Suprapubic skin (tissue), 4 donors: ENCODE data around the gene LAMB4. TPM values are rescaled to one million over a fixed set of nuclear protein-coding genes. Genes with fewer than 3 reads are reported as not detected.
A peak's percentile ranks its signal among the peaks of the same experiment; 100 is the strongest.

Experiments used
- DNase-seq, 2 donors: peaks; one replicate each; pipeline ENCODE4 v3.0.0-alpha.2; 2019; ENCODE audit warnings: low spot score in 2 of 2
- H3K27ac ChIP-seq: fragments of 200-600 bp; sonication (generic); one replicate; pipeline ENCODE4 v1.5.1; 2019
- H3K27me3 ChIP-seq: fragments of 200-600 bp; sonication (generic); one replicate; pipeline ENCODE4 v1.5.1; 2019
- H3K36me3 ChIP-seq: fragments of 200-600 bp; sonication (generic); one replicate; pipeline ENCODE4 v1.5.1; 2019
- H3K4me1 ChIP-seq: fragments of 200-600 bp; sonication (generic); one replicate; pipeline ENCODE4 v1.5.1; 2019
- H3K4me3 ChIP-seq: fragments of 200-600 bp; sonication (generic); one replicate; pipeline ENCODE4 v1.5.1; 2019; ENCODE audit warnings: mild to moderate bottlenecking
- H3K9me3 ChIP-seq: fragments of 200-600 bp; sonication (generic); one replicate; pipeline ENCODE4 v1.5.1; 2019
- EP300 ChIP-seq: sonication (generic); formaldehyde crosslinking; IDR thresholded peaks from one replicate; pipeline ENCODE4 v1.6.1; 2017; ENCODE audit warnings: antibody characterized with exemption
- POLR2A ChIP-seq, 2 donors: fragments of 450-650 bp; IDR thresholded peaks; one replicate each; pipeline ENCODE4 v1.6.1; 2017; ENCODE audit warnings: antibody characterized with exemption in 2 of 2, mild to moderate bottlenecking in 2 of 2, moderate library complexity in 2 of 2
- POLR2AphosphoS5 ChIP-seq, 3 donors: sonication (generic); formaldehyde crosslinking; IDR thresholded peaks; one replicate each; pipeline ENCODE4 v1.6.1; 2017; ENCODE audit warnings: antibody characterized with exemption in 3 of 3
- WGBS: methylation state at CpG from one replicate; pipeline ENCODE4 v1.1.5; 2018; 5-methylcytosine and 5-hydroxymethylcytosine counted together
- total RNA-seq, 4 donors: library from RNA; depleted of rRNA; stranded (reverse); fragments of >200 nt; gene quantifications; one replicate each; pipeline ENCODE4 v1.1.0, GENCODE V29; 2016
- TF ChIP-seq, protein P1 (sequence below), 2 donors: fragments of 200-600 bp in 1 of 2; fragments of 450-650 bp in 1 of 2; sonication (generic) in 1 of 2; IDR thresholded peaks; one replicate each; pipeline ENCODE4 v1.5.1; 2016 to 2019; ENCODE audit warnings: antibody characterized with exemption in 2 of 2, mild to moderate bottlenecking in 1 of 2, moderate library complexity in 1 of 2

The LAMB4 gene, protein sequence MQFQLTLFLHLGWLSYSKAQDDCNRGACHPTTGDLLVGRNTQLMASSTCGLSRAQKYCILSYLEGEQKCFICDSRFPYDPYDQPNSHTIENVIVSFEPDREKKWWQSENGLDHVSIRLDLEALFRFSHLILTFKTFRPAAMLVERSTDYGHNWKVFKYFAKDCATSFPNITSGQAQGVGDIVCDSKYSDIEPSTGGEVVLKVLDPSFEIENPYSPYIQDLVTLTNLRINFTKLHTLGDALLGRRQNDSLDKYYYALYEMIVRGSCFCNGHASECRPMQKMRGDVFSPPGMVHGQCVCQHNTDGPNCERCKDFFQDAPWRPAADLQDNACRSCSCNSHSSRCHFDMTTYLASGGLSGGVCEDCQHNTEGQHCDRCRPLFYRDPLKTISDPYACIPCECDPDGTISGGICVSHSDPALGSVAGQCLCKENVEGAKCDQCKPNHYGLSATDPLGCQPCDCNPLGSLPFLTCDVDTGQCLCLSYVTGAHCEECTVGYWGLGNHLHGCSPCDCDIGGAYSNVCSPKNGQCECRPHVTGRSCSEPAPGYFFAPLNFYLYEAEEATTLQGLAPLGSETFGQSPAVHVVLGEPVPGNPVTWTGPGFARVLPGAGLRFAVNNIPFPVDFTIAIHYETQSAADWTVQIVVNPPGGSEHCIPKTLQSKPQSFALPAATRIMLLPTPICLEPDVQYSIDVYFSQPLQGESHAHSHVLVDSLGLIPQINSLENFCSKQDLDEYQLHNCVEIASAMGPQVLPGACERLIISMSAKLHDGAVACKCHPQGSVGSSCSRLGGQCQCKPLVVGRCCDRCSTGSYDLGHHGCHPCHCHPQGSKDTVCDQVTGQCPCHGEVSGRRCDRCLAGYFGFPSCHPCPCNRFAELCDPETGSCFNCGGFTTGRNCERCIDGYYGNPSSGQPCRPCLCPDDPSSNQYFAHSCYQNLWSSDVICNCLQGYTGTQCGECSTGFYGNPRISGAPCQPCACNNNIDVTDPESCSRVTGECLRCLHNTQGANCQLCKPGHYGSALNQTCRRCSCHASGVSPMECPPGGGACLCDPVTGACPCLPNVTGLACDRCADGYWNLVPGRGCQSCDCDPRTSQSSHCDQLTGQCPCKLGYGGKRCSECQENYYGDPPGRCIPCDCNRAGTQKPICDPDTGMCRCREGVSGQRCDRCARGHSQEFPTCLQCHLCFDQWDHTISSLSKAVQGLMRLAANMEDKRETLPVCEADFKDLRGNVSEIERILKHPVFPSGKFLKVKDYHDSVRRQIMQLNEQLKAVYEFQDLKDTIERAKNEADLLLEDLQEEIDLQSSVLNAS (N-terminal part only)
- 100 to 1,000 TPM; 212 to 642 (median 282) TPM for total RNA-seq

DNA sequence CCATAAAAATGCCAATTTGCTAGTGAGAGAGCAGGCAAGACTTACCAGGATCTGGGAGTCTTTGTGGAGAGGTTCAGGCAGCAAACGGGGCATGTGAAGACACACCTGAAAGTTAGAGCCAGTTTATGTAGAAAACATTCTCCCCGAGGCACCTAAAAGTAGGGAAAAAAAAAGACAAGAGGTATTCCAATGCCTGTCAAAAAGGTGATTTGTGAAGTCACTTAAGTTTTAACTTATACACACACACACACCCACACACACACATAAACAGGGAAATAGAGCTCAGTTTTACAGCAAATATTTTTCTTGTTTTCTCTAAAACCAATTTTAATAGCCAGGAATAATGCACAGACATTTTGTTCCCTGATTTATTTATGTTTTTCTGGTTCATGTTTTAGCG lies at the start of gene LAMB4:
LAMB4 (minus strand) TSS at position 101 of the 400 bp plus-strand sequence. CDS start 7,197 bp downstream, outside the sequence.
- no peaks in the 10 kb centered on the region for H3K9me3 ChIP-seq
- no peaks in the 10 kb centered on the region for H3K36me3 ChIP-seq
- peak within 1 kb of the TSS; percentile 32 for H3K4me3 ChIP-seq
- H3K27me3 ChIP-seq: no peaks in the 10 kb centered on the region
- TF ChIP-seq, protein P1, sequence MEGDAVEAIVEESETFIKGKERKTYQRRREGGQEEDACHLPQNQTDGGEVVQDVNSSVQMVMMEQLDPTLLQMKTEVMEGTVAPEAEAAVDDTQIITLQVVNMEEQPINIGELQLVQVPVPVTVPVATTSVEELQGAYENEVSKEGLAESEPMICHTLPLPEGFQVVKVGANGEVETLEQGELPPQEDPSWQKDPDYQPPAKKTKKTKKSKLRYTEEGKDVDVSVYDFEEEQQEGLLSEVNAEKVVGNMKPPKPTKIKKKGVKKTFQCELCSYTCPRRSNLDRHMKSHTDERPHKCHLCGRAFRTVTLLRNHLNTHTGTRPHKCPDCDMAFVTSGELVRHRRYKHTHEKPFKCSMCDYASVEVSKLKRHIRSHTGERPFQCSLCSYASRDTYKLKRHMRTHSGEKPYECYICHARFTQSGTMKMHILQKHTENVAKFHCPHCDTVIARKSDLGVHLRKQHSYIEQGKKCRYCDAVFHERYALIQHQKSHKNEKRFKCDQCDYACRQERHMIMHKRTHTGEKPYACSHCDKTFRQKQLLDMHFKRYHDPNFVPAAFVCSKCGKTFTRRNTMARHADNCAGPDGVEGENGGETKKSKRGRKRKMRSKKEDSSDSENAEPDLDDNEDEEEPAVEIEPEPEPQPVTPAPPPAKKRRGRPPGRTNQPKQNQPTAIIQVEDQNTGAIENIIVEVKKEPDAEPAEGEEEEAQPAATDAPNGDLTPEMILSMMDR (IDR thresholded peaks at IDR 0.05): no peak
- no peak for TF ChIP-seq EP300
- no peak for TF ChIP-seq POLR2A (IDR thresholded peaks at IDR 0.05)
- DNase-seq: no peak
- WGBS: 64% methylated on average over 3 of the region's 3 CpGs
- peaks cover 3% of the 10 kb centered on the region for H3K4me1 ChIP-seq
- H3K27ac ChIP-seq: peak within 1 kb of the TSS; percentile 66

DNA sequence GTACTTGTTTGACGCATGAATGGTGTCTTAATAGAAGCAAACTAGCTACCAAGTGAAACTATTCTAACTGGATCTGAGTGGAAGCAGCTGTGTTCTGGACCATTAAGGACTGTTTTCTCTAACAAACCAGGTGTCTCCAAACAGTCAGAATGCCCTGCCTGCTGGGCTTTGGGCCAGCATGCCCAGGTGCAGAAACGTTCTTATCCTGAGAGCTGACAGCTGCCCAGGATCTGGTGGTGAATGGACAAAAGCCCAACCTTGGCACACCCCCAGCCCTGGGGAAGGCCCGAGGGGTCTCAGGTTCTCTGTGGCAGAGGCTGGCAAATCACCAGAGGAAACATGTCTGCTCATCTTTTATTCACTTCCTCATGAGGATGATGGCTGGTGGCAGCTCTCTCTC lies 48.2 kb upstream of the LAMB4 start:
- Histone ChIP-seq H3K4me1 (no peaks in the 10 kb centered on the region), H3K4me3 (no peak overlapping the region), H3K27ac (no peak overlapping the region), H3K27me3 (no peaks in the 10 kb centered on the region), H3K9me3 (no peaks in the 10 kb centered on the region), H3K36me3 (no peaks in the 10 kb centered on the region)
- 40% methylated on average over 3 of the region's 3 CpGs for WGBS
- TF ChIP-seq EP300: no peak
- no peak for TF ChIP-seq POLR2A (IDR thresholded peaks at IDR 0.05)
- TF ChIP-seq POLR2AphosphoS5 (IDR thresholded peaks at IDR 0.05): no peak
- TF ChIP-seq, protein P1 (IDR thresholded peaks at IDR 0.05): no peak
- DNase-seq: no peak

DNA sequence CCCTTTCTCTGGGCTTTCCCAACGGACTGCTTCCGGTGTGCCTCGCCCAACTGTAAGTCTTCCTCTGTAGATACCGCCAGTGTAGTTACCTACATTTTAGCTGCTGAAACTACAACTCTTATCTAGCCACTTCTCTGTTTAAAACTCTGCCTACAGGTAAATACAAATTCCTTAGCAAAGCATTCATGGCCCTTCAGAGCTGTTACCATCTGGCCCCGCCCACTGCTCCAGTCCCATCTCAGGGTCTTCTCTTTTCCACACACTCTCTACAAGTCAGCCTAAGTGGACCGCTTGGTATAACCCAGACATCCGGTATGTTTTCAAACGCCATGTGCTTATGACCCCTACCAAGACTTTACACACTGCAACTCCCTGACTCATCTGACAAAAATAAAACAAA lies 41.0 kb upstream of the LAMB4 start:
- Histone ChIP-seq H3K36me3 (no peaks in the 10 kb centered on the region), H3K27me3 (no peaks in the 10 kb centered on the region), H3K27ac (no peak overlapping the region), H3K9me3 (no peaks in the 10 kb centered on the region), H3K4me3 (no peak overlapping the region), H3K4me1 (no peaks in the 10 kb centered on the region)
- TF ChIP-seq, protein P1 (IDR thresholded peaks at IDR 0.05): no peak
- TF ChIP-seq POLR2A (IDR thresholded peaks at IDR 0.05): no peak
- TF ChIP-seq EP300: no peak
- no peak for TF ChIP-seq POLR2AphosphoS5 (IDR thresholded peaks at IDR 0.05)
- no peak for DNase-seq
- 91% methylated on average over 8 of the region's 8 CpGs for WGBS

DNA sequence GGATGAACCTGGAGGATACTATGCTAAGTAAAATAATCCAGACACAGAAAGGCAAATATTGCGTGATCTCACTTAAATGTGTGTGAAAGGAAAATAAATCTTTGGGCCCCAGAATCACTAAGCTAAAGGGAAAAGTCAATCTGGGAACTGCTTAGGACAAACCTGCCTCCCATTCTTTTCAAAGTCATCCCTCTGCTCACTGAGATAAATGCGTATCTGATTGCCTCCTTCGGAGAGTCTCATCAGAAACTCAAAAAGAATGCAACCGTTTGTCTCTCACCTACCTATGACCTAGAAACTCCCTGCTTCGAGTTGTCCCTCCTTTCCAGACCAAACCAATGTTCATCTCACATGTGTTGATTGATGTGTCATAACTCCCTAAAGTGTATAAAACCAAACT lies 40.1 kb upstream of the LAMB4 start:
- Histone ChIP-seq H3K27me3 (no peaks in the 10 kb centered on the region), H3K27ac (no peak overlapping the region), H3K4me1 (no peaks in the 10 kb centered on the region), H3K9me3 (no peaks in the 10 kb centered on the region), H3K4me3 (no peak overlapping the region), H3K36me3 (no peaks in the 10 kb centered on the region)
- TF ChIP-seq POLR2A (IDR thresholded peaks at IDR 0.05) (no peak), POLR2AphosphoS5 (IDR thresholded peaks at IDR 0.05) (no peak), EP300 (no peak)
- TF ChIP-seq, protein P1 (IDR thresholded peaks at IDR 0.05): no peak
- WGBS: 77% methylated on average over 5 of the region's 5 CpGs
- DNase-seq: no peak
